ENCODE data around the gene EFCAB8. TPM values are rescaled to one million over a fixed set of nuclear protein-coding genes. Genes with fewer than 3 reads are reported as not detected.
A peak's percentile ranks its signal among the peaks of the same experiment; 100 is the strongest.

The EFCAB8 gene
- total RNA-seq, 6 experiments from 2014 or later = 0.17 to 0.22 (median 0.20) TPM; not detected in 2

DNA sequence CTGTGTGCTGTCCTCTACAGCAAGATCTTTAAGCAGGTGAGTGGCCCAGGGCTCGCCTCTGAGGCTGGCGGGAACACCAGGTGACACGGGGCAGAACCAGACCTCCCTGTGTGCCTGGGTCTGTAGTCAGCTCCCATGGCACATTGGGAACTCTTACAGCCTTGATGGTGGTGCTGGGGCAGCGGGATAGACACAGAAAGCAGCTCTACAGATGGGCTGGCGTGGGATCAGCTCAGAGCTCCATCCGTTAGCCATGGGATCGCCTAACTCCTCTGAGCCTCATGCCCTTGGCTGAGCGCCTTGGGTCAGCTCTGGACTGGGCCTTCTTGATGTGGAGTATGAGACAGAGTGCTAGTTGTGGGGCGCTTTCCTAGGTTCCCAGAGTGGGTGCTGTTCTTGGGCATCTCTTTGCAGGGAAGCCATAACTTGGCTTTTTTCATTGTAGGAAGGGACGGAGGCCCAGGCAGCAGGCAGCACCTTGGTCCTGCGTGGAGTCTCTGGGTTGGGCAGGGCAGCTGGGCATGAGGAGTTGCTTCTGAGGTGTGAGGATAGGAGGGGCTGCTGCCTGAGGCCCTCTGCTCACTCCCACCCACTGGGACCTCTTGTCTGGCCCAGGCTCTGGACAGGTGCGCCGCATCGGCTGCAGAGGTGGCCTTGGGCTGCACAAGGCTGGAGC lies 51.3 kb downstream of the EFCAB8 start:
- Histone ChIP-seq H3K4me3 (no peak overlapping the region), H3K9me3 (no peaks in the 10 kb centered on the region), H3K27ac (no peak overlapping the region), H3K36me3 (no peaks in the 10 kb centered on the region), H3K27me3 (no peaks in the 10 kb centered on the region), H3K4me1 (no peaks in the 10 kb centered on the region)
- 85% methylated on average over 4 of the region's 14 CpGs for WGBS (ENCODE audit: insufficient coverage, low coverage, low lambda C conversion rate, missing lambda C conversion rate)
- DNase-seq (no peak), ATAC-seq (no peak)
- TF ChIP-seq POLR2A (IDR thresholded peaks at IDR 0.05) = no peak
- TF ChIP-seq, protein P1, sequence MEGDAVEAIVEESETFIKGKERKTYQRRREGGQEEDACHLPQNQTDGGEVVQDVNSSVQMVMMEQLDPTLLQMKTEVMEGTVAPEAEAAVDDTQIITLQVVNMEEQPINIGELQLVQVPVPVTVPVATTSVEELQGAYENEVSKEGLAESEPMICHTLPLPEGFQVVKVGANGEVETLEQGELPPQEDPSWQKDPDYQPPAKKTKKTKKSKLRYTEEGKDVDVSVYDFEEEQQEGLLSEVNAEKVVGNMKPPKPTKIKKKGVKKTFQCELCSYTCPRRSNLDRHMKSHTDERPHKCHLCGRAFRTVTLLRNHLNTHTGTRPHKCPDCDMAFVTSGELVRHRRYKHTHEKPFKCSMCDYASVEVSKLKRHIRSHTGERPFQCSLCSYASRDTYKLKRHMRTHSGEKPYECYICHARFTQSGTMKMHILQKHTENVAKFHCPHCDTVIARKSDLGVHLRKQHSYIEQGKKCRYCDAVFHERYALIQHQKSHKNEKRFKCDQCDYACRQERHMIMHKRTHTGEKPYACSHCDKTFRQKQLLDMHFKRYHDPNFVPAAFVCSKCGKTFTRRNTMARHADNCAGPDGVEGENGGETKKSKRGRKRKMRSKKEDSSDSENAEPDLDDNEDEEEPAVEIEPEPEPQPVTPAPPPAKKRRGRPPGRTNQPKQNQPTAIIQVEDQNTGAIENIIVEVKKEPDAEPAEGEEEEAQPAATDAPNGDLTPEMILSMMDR (IDR thresholded peaks at IDR 0.05) = no peak
- intact Hi-C loops (cut with DNase I) = loop anchor here (10.0 kb wide), 3 partner anchors 305 to 375 kb away; partner anchors contain the start of genes BPIFA3 (in 1 of the 2) and BPIFB1 (in 1 of the 2)

DNA sequence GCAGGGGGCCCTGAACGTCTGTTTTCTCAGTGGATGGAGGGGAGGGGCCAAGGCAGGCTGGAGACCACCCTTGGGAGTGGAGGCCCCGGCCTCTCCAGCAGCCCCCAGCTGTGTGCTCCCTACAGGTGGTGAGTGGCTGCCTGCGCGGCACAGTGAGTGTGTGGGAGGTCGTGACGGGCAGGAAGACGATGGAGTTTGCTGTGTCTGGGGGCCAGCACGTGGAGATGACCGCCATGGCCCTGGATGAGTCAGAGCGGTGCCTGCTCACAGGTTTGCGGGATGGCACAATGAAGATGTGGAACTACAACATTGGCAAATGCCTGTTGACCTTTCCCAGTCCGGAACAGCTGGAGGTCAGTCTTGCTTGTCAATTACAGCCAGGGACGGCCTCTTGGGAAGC lies 52.6 kb downstream of the EFCAB8 start:
- WGBS (ENCODE audit: insufficient coverage, low coverage, low lambda C conversion rate, missing lambda C conversion rate) = 20% methylated on average over 2 of the region's 13 CpGs
- Histone ChIP-seq H3K4me1 (no peaks in the 10 kb centered on the region), H3K36me3 (no peaks in the 10 kb centered on the region), H3K4me3 (no peak overlapping the region), H3K27ac (no peak overlapping the region), H3K27me3 (no peaks in the 10 kb centered on the region), H3K9me3 (peaks cover 0 to 5% (median 0%) of the 10 kb centered on the region in 4 donors)
- TF ChIP-seq, protein P1 (IDR thresholded peaks at IDR 0.05) = no peak
- TF ChIP-seq POLR2A (IDR thresholded peaks at IDR 0.05) = no peak
- DNase-seq (no peak), ATAC-seq (no peak)
- intact Hi-C loops (cut with DNase I) = loop anchor here in 1 of 2 donors (10.0 kb wide), 2 partner anchors 313 to 373 kb away; partner anchors contain the start of gene BPIFB1

DNA sequence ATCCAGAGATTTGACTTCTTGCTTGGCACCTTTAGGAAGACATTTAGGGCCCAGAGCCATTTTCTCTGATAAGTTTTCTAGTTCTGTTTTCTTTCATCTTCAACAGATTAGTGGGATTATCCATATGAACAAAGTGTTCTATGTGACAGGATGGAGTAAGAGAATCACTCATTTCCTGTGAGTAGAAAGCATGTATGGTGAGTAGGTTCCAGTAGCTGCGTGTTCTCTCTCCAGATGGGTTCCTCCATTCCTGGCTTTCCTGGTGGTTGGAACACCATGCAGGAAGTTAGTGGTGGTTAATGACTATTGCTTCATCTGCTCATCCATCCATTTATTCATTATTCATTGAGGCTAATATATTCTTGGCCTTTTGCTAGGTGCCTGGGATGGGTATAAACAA lies 54.0 kb downstream of the EFCAB8 start:
- H3K27ac ChIP-seq = no peak overlapping the region
- ATAC-seq (no peak), DNase-seq (no peak)
- no peak overlapping the region for H3K4me3 ChIP-seq
- no peaks in the 10 kb centered on the region for H3K27me3 ChIP-seq
- H3K36me3 ChIP-seq = no peaks in the 10 kb centered on the region
- H3K4me1 ChIP-seq = no peaks in the 10 kb centered on the region
- 71% methylated on average over 1 of the region's 1 CpG for WGBS (ENCODE audit: insufficient coverage, low coverage, low lambda C conversion rate, missing lambda C conversion rate)
- peaks cover 0 to 5% (median 0%) of the 10 kb centered on the region in 4 donors for H3K9me3 ChIP-seq
- TF ChIP-seq, protein P1 (IDR thresholded peaks at IDR 0.05) = no peak
- TF ChIP-seq POLR2A (IDR thresholded peaks at IDR 0.05) = no peak
- intact Hi-C loops (cut with DNase I) = loop anchor here in 1 of 2 donors (10.0 kb wide), 2 partner anchors 312 to 372 kb away; partner anchors contain the start of gene BPIFB1

DNA sequence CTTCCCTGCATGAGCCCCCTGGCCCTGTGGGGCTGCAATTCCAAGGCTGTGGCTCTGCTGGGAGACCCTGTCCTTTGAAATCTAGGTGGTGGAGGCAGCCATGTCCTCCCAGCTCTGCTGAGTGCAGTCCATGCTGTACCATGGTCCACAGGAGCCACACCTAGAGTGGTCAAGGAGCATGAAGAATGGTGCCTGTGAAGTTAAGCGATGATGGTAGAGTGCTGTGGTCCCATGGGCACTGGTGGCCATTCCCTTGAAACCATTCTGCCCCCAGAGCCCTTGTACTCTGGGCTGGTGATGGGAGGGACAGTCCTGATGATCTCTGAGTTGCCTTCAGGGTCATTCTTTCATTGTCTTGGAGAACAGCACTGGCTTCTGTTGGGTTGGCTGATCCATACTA lies 55.3 kb downstream of the EFCAB8 start:
- DNase-seq (peak in 1 of 3 donors; percentile 21), ATAC-seq (no peak)
- Histone ChIP-seq H3K27ac (no peak overlapping the region), H3K4me1 (no peaks in the 10 kb centered on the region), H3K4me3 (no peak overlapping the region), H3K36me3 (no peaks in the 10 kb centered on the region), H3K27me3 (no peaks in the 10 kb centered on the region), H3K9me3 (peaks cover 0 to 5% (median 0%) of the 10 kb centered on the region in 4 donors)
- TF ChIP-seq, protein P1 (IDR thresholded peaks at IDR 0.05) = no peak
- TF ChIP-seq POLR2A (IDR thresholded peaks at IDR 0.05) = no peak
- intact Hi-C loops (cut with DNase I) = loop anchor here in 1 of 2 donors (10.0 kb wide), 2 partner anchors 311 to 371 kb away; partner anchors contain the start of gene BPIFB1
- 100% methylated on average over 1 of the region's 1 CpG for WGBS (ENCODE audit: insufficient coverage, low coverage, low lambda C conversion rate, missing lambda C conversion rate)
